Keratinocyte (primary cell): Measurements from ENCODE around the gene FBXO42.

ENCODE experiments used
- CTCF ChIP-seq, 3 experiments: IDR thresholded peaks in 1 of 3; conservative IDR thresholded peaks in 1 of 3; optimal IDR thresholded peaks in 1 of 3; 2 replicates in 2 of 3; 3 replicates in 1 of 3; pipeline versions ENCODE3 to v1.5.1; 2011; ENCODE audit warnings: low read length in 3 of 3, mild to moderate bottlenecking in 3 of 3, moderate library complexity in 2 of 3, control low read depth in 1 of 3, inconsistent platforms in 1 of 3; ENCODE audit not compliant: insufficient read depth in 2 of 3; ENCODE audit errors: extremely low read depth in 1 of 3
- EZH2 ChIP-seq: IDR thresholded peaks from one replicate; pipeline ENCODE4 v1.6.1; 2012; ENCODE audit warnings: inconsistent platforms, mild to moderate bottlenecking, low read length, moderate library complexity

DNA sequence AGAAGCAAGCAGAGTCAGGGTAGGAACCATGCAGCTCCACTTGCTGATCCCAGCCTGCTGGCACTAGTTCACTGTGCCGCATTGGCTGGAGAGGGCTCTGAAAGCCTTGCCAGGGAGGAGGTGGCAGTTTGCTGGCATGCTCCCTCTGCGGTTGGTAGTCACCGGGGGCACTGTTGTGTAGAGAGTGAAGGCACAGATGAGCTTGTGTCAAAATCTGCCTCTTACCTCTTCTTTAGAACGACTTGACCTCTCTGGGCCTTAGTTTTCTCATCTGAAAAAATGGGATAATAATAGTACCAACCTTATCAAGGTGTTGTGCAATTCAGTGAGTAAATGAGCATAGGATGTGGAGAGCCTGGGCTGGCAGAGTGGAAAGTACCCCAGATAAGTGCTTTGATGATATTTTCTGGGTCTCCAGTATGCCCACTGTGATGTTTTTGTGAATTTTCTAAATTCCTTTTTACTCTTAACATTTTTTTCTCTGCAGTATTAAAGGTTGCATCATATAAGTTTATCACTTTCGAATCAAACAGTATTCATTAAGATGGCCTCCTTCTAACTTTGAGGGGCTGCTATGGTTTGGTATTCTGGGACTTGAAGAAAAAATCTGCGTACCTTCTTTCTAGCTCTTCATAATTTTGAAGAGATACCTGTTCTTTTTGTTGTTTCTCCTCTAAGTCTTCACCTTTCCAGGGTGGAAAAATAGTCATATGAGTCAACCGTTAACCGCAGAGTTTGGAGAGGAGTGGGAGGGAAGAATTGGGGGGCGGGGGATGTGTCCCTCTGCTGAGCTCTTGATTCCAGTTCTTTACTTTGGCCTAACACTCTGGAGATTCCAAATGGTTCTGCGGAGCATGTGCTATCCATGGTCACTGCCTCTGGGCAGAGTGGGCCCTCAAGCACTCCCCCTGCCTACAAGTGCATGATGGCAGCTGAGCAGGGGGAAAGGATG is 41.6 kb upstream of the FBXO42 start:
- no peak for TF ChIP-seq CTCF (optimal IDR thresholded peaks at IDR 0.05 in 1 of 3, IDR thresholded peaks at IDR 0.05 in 1 of 3, conservative IDR thresholded peaks at IDR 0.05 in 1 of 3; ENCODE audit: extremely low read depth in 1 of 3, insufficient read depth in 2 of 3, low read length in 3 of 3)
- no peak for TF ChIP-seq EZH2
